ENCODE measurements around the gene RPL41.

RPL41 gene

GRCh38 chr12:56157201-56158028 is 41.0 kb downstream of the RPL41 start:
- peak; percentile 77 for DNase-seq

- peak; percentile 96 for DNase-seq
Measured at GRCh38 chr12:56158029-56158925, 41.8 kb downstream of the RPL41 start, which contains the start of gene MYL6. MYL6 (plus strand) TSS chr12:56158359; CDS start chr12:56158402, 43 bp downstream.

- peak; percentile 42 for DNase-seq
Measured at GRCh38 chr12:56158926-56159461, 42.6 kb downstream of the RPL41 start.

GRCh38 chr12:56159482-56160192 is 43.2 kb downstream of the RPL41 start:
- DNase-seq = peak; percentile 25

- peak; percentile 79 for DNase-seq
Measured at GRCh38 chr12:56160193-56160763, 43.8 kb downstream of the RPL41 start.

GRCh38 chr12:56160894-56161689 is 44.7 kb downstream of the RPL41 start:
- no peak for DNase-seq

- no peak for DNase-seq
Measured at GRCh38 chr12:56161690-56162351, 45.4 kb downstream of the RPL41 start.

- peak; percentile 35 for DNase-seq
Measured at GRCh38 chr12:56162468-56163290, 46.2 kb downstream of the RPL41 start.

- peak; percentile 27 for DNase-seq
Measured at GRCh38 chr12:56163533-56164344, 47.3 kb downstream of the RPL41 start.

- peak; percentile 29 for DNase-seq
Measured at GRCh38 chr12:56164345-56164729, 47.9 kb downstream of the RPL41 start.

- DNase-seq = no peak
Measured at GRCh38 chr12:56165369-56165768, 48.9 kb downstream of the RPL41 start.
